Activated naive CD4-positive, alpha-beta T cell treated with Interleukin-2 at 50 U/mL for 16 hours (primary cell): Measurements from ENCODE around the gene PDE3A.

ENCODE experiments used
- DNase-seq: peaks from one replicate; pipeline ENCODE4 v3.0.0-alpha.2; 2020

The PDE3A gene

DNA sequence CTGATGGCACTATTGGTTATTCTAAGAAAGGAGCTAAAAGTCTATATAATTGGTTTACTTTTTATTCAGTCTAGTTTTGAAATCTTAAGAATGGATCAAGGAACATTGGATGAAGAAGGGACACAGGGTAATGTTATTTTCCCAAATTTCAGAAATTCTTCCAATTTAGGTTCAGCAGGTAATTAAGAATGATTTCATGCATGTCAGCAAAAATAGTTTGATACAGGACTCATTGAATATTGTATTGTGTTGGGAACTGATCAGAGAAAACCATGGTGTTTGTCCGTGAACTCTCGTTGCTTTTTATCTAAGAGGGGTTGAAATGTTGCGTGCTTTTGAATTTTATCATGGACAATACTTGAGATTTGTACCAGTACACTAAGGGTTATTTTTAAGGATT, 58.6 kb downstream of the PDE3A start:
- DNase-seq: no peak

DNA sequence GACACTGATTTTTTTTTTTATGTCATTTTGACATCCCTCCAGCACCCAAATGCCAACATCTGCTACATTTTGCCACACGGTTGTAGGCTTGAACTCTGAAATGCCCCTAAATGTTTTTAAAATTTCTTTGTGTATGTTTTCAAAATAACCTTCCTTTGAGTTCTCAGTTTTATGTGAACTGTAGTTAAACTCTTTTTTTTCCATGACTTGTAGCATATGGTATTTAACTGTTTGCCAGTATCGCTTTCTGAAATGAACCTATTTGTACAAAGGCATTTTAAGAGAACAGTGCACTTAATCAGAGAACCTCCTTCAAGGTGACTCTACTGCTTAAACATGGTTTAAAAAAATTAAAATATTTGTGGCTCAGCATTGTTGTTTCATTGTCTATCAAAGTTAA, 61.5 kb downstream of the PDE3A start:
- no peak for DNase-seq

DNA sequence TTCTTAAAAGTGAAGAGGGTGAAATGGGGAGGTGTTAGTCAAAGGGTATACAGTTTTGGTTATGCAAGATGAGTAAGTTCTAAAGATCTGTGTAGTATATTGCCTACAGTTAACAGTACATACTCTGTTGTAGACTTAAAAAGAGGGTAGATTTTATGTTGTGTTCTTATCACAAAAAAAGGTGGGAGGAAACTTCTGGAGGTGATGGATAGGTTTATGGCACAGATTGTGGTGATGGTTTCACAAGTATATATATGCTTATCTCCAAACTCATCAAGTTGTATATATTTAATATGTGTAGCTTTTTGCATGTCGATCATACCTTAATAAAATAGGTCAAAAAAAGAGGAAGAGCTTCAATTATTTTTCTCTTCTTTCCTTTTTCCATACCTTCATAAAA, 64.0 kb downstream of the PDE3A start:
- no peak for DNase-seq

DNA sequence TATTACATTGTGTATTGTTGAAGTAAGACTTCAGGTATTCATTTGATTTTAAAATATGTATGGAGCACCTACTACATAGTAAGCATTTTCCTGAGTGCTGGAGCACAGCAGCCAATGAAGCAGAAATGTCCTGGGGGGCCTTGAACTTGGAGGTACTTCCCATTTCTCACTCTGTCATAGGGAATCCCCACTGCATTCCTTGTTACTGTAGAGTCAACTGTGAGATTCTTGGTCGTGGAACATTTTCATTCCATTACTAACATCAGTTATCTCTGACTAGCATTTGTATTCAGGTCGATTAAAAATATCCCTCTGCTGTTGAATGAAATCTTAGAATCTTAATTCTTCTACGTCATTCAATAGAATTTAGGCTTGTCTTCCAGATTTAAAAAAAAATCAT, 66.7 kb downstream of the PDE3A start:
- no peak for DNase-seq

DNA sequence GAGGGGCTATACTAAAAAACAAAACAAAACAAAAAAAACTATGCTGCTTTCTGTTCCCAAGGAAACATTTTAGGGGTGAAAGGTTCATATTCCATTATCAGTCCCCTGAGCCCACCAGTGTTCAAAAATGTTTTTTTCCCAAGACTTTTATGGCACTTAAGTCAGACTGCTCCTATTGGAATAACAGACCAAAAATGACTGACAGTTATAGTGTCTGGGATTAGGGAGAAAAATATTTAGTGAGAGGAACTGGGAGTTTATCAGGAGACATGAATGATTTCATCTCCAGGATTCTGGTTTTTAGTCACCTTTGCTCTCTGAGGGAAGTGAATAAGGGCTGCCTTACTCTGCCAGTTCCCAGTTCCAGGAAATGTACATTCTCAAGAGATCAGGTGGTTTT, 68.0 kb downstream of the PDE3A start:
- no peak for DNase-seq

DNA sequence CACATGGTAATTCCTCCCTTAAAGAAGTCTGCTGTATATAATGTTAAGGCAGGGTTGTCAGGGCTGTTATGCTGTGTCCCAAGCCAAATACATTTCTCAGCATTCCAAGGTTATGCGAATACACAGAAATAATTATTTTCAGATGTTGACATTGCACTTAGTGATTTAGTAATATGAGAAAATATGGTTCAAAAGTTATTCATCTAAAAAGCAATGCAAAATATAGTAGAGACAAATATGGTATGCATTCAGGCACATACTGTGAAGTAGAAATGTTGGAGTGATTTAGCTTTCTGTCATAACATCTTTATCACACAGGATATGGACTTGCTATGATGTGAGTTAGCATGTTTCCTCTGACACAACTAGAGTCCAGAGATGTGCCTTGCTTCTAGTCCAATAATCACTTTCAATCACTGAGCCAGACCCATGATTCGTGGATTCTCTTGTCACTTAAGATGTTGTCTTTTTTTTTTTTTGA, 70.0 kb downstream of the PDE3A start:
- no peak for DNase-seq

- no peak for DNase-seq
These were observed 71.3 kb downstream of the PDE3A start for GRCh38 chr12:20439626-20440025.

DNA sequence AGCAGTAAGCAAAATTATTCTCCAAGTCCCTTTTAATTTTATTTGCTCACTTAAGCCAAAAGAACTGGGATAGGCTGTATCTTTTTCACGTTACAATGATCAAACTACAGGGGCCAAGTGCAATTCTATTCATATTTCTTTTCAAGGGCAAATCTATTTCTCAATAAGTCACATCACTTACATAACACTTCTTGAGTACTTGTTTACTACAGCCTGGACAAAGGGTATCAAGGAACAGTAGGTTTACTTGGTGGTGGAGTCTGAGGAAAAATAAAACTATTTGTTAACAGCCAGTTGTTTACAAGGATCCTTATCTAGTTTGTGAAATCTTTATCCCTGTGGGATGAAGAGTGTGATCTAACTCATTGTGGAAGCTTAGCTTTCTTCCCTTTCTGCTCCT, 72.1 kb downstream of the PDE3A start:
- no peak for DNase-seq

GRCh38 chr12:20442322-20442721, 74.0 kb downstream of the PDE3A start:
- no peak for DNase-seq

DNA sequence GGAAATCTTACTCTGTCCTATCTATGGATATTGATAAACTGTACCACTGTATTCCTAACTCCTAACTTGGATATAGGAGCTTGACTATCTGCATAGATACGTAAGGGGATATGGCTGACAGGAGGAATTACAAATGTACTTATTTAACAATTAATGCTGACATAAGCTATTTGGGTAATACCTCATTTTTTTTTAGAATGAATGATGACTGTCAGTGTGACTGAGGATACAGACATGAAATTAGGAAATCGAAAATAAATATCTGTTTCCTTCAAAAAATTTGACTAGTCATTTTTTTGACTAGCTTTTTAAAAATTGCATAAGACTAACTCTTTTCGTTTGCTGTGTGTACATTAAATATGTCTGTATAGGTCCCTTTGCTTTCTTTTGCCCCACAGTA, 74.9 kb downstream of the PDE3A start:
- DNase-seq: no peak

DNA sequence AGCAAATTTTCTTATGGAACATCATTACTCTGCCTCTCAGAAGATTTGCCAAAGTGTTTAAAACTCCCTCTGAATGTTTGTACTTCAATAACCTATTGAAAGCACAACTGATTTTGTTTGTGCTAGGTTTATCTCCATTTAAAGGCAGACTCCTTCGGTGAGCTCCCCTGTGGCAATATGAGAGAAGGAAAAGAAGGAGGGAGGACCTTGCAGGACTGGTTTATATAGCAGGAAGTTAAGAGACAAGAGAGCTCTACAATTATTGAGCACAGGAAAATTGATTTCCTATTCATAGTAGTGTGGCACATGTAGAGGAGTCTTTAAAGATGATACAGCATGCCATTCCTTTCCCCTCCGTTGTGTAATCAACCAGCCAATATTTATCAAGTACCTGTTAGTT, 75.5 kb downstream of the PDE3A start:
- DNase-seq: no peak

- no peak for DNase-seq
These were observed 76.3 kb downstream of the PDE3A start for GRCh38 chr12:20444595-20445170.

- no peak for DNase-seq
These were observed 77.3 kb downstream of the PDE3A start for GRCh38 chr12:20445687-20446086.

GRCh38 chr12:20446836-20447235, 78.5 kb downstream of the PDE3A start:
- no peak for DNase-seq

DNA sequence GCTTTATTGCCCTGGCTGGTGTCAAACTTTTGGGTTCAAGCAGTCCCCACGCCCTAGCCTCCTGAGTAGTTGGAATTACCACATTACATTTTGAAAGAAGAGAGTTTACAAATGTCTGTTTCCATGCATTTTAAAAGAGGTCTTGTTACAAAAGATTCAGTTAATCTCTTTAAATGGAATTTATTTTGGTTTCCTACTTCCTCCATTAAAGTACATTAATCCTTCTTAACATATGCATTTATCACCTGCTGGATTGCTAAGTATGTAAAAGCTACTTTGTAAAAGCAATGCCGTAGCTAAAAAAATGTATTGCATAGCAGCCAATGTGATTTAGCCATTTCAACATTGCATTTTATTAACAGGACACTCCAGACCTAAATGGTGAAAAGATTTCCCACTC, 80.4 kb downstream of the PDE3A start:
- no peak for DNase-seq

DNA sequence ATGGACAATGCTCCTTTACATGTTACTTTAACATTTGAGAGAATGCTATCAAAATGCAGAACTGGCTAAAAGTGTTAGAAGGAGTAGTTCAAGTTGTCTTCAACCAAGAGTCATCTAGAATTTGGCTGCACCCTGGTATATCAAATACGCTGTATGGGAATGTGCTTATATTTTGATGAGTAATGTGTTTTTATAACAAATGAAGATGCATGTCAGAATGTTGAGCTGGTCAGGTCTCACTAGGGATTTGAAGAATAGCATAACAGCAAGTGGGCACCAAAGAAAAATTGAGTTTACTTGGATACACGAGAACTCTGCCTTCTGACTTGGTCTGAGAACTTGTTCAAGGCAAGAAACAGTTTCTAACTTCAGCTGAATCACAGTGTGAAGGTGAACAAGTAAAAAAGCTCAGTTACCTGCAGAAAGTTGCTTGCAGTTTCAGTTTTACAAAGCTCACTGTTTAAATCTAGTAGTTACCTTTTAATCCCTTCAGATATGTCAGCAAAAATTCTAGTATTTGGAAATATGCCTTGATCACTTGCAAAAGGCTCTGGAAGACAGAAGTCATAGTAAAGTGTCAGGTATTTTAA, 82.3 kb downstream of the PDE3A start:
- no peak for DNase-seq

DNA sequence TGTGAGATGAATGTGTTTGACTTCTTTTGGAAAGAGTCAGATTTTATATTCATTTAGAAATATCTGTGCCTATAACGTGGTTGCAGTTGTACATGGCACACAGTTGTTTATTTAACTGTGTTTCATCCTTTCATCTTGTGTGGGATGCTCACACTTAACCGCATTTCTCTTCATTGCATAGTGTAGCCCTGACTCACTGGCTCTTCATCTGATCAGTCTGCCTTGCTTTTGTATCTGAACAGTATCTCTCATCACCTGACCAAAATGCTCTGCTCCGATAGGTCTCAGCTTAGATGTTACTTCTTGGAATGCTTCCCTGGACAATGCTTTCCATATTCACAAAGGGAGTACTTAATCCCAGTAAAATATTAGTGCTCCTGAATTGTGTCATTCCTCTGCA, 83.4 kb downstream of the PDE3A start:
- DNase-seq: no peak

- DNase-seq: no peak
These were observed 84.2 kb downstream of the PDE3A start for GRCh38 chr12:20452496-20453010.

- no peak for DNase-seq
These were observed 85.5 kb downstream of the PDE3A start for GRCh38 chr12:20453756-20454310.

DNA sequence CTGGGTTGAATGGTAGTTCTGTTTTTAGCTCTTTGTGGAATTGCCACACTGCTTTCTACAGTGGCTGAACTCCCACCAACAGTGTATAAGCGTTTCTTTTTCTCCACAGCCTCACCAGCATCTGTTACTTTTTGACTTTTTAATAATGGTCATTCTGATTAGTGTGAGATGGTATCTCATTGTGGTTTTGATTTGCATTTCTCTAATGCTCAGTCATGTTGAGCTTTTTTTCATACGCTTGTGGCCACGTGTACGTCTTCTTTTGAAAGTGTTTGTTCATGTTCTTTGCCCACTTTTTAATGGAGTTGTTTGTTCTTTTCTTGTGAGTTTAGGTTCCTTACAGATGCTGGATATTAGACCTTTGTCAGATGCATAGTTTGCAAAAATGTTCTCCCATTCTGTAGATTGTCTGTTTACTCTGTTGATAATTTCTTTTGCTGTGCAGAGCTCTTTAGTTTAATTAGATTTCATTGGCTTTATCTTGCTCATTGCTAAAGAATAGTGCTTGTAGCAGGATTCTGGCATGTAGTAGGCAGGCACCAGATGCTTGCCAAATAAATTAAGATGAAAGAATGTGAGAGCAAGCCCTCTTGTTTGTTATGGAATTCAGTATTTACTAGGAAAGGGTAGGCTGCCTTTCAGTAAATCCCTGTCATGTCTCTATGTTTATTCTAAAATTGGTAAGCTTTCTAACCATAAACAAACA, 86.8 kb downstream of the PDE3A start:
- no peak for DNase-seq

GRCh38 chr12:20457582-20457981, 89.2 kb downstream of the PDE3A start:
- DNase-seq: no peak

DNA sequence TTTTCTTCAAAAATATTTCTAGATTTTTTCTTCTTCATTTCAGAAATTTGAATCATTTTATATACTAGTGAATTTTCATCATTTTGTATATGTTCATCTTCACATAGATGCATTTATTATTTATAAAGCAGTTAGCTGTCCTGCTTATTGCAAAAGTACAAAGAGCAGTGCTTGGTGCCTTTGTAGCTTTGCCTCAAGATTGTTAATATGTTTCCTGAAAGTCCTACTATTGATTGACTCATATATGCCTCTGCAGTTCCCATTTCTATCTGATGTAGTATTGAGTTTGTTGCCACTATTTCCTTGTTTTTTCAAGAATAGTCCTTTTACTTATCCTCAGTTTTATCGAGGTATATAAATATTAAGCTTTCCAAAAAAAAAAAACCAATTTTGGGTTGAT, 89.7 kb downstream of the PDE3A start:
- DNase-seq: no peak

DNA sequence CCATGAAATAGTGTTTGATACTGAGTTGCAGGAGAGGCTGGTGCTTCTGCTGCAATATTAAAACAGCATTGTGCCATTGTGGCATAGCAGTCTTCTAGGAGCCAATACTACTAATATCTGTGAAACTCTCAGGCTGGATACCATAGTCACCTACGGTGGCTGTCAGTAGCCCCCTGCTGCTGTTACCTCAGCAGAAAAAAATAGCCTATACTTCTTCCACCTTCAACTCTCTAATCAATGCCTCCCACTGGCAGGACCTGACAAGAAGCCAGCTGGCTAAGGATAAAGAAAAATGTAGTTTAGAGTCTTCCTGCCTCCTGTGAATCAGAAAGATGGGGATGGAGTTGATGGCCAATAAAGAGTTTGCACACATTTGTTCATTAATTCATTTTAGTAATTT, 91.6 kb downstream of the PDE3A start:
- DNase-seq: no peak

GRCh38 chr12:20460956-20461355, 92.6 kb downstream of the PDE3A start:
- DNase-seq: no peak
